ENCODE results near the gene GPN1. TPM values are rescaled to one million over a fixed set of nuclear protein-coding genes. Genes with fewer than 3 reads are reported as not detected.

GPN1 gene
- total RNA-seq, 3 donors from 2014 or later (not counting 1 experiment from before 2014, with no cell fraction given) = 31.5 to 36.1 (median 34.9) TPM

DNA sequence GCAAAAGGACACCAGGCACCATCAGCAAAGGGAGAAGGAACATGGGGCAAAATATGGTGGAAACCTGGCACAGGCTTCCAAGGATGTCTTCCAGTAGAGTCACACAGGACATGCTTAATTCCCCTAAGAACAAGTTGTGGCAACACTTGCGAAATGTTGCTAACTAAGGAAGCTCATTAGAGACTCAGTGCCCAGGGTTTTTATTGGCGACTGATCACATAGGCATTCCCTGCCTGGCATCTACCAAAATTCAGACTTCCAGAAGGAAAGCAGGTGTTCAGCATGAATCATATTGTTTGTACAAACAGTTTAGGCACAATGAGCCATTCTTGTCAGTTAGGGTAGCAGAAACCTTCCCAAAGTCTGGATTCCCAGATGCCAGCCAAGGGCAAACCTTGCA is 60.6 kb downstream of the GPN1 start:
- WGBS (ENCODE audit: insufficient coverage) = 98% methylated on average over 2 of the region's 2 CpGs
- H3K36me3 Mint-ChIP-seq = no peaks in the 10 kb centered on the region

DNA sequence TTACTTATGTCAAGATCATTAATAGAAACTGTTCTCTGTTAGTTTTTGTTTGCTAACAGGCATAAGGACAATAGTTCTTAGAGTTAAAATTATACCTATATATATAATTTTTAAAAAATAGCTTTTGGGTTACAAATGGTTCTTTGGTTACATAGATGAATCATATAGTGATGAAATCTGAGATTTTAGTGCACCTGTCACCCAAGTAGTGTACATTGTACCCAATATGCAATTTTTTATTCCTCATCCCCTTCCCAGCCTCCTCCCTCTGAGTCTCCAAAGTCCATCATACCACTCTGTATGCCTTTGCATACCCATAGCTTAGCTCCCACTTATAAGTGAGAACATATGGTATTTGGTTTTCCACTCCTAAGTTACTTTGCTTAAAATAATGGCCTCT is 61.2 kb downstream of the GPN1 start:
- intact Hi-C loops (cut with micrococcal nuclease) = no loop called here
- no peak overlapping the region for H3K27ac Mint-ChIP-seq
- no peaks in the 10 kb centered on the region for H3K9me3 ChIP-seq (ENCODE audit: control insufficient read depth, insufficient read depth, low read length)
- DNase-seq (no peak), ATAC-seq (no peak)
- H3K36me3 Mint-ChIP-seq = no peaks in the 10 kb centered on the region
- peaks cover 6 to 13% of the 10 kb centered on the region in 2 donors for H3K4me1 Mint-ChIP-seq
- H3K27me3 ChIP-seq (ENCODE audit: control insufficient read depth, insufficient read depth, low read length) = no peaks in the 10 kb centered on the region
- no peaks in the 10 kb centered on the region for H3K27me3 Mint-ChIP-seq (ENCODE audit: low read depth in 2 of 2)
- H3K4me1 ChIP-seq (ENCODE audit: control insufficient read depth, insufficient read depth, low read length) = peaks cover 16% of the 10 kb centered on the region
- no peaks in the 10 kb centered on the region for H3K9me3 Mint-ChIP-seq
- no peak overlapping the region for H3K27ac ChIP-seq (ENCODE audit: low read length)
- H3K36me3 ChIP-seq (ENCODE audit: control insufficient read depth, insufficient read depth, low read length) = peaks cover 34% of the 10 kb centered on the region
- H3K4me3 Mint-ChIP-seq = no peak overlapping the region
- H3K4me3 ChIP-seq (ENCODE audit: low read length) = no peak overlapping the region
- TF ChIP-seq, protein P1, sequence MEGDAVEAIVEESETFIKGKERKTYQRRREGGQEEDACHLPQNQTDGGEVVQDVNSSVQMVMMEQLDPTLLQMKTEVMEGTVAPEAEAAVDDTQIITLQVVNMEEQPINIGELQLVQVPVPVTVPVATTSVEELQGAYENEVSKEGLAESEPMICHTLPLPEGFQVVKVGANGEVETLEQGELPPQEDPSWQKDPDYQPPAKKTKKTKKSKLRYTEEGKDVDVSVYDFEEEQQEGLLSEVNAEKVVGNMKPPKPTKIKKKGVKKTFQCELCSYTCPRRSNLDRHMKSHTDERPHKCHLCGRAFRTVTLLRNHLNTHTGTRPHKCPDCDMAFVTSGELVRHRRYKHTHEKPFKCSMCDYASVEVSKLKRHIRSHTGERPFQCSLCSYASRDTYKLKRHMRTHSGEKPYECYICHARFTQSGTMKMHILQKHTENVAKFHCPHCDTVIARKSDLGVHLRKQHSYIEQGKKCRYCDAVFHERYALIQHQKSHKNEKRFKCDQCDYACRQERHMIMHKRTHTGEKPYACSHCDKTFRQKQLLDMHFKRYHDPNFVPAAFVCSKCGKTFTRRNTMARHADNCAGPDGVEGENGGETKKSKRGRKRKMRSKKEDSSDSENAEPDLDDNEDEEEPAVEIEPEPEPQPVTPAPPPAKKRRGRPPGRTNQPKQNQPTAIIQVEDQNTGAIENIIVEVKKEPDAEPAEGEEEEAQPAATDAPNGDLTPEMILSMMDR (IDR thresholded peaks at IDR 0.05) = no peak

More for the DNA sequence above, 60.6 kb downstream of the GPN1 start:
- H3K27ac Mint-ChIP-seq = no peak overlapping the region
- Histone ChIP-seq H3K4me1 (ENCODE audit: control insufficient read depth, insufficient read depth, low read length) (peaks cover 19% of the 10 kb centered on the region), H3K27ac (ENCODE audit: low read length) (no peak overlapping the region), H3K9me3 (ENCODE audit: control insufficient read depth, insufficient read depth, low read length) (no peaks in the 10 kb centered on the region), H3K27me3 (ENCODE audit: control insufficient read depth, insufficient read depth, low read length) (no peaks in the 10 kb centered on the region), H3K36me3 (ENCODE audit: control insufficient read depth, insufficient read depth, low read length) (peaks cover 32% of the 10 kb centered on the region), H3K4me3 (ENCODE audit: low read length) (no peak overlapping the region)
- intact Hi-C loops (cut with micrococcal nuclease) = no loop called here
- no peak for DNase-seq
- TF ChIP-seq, protein P1 (IDR thresholded peaks at IDR 0.05) = no peak
- no peak overlapping the region for H3K4me3 Mint-ChIP-seq
- H3K9me3 Mint-ChIP-seq = no peaks in the 10 kb centered on the region
- peaks cover 12 to 19% of the 10 kb centered on the region in 2 donors for H3K4me1 Mint-ChIP-seq
- no peak for ATAC-seq
- H3K27me3 Mint-ChIP-seq (ENCODE audit: low read depth in 2 of 2) = no peaks in the 10 kb centered on the region

DNA sequence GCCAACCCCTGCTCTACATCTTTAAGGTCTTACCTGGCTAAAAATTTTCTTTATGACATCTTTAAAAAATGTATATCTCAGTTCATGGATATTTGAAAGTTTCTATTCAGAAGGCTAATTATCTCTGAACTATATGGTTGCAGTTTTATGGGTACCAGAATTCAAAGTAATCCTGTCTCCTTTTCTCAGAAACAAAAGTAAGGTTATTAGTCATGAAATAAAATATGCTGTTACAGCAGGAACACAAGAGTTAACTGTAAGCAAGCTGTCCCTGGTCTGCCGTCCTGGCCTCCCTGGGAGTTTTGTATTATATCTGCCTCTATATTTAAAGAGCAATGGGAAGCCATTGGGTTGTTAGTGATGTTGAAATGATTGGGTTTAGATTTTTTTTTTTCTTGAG is 68.8 kb downstream of the GPN1 start:
- Histone ChIP-seq H3K4me3 (ENCODE audit: low read length) (no peak overlapping the region), H3K27me3 (ENCODE audit: control insufficient read depth, insufficient read depth, low read length) (no peaks in the 10 kb centered on the region), H3K27ac (ENCODE audit: low read length) (no peak overlapping the region), H3K4me1 (ENCODE audit: control insufficient read depth, insufficient read depth, low read length) (no peaks in the 10 kb centered on the region), H3K36me3 (ENCODE audit: control insufficient read depth, insufficient read depth, low read length) (peaks cover 32% of the 10 kb centered on the region), H3K9me3 (ENCODE audit: control insufficient read depth, insufficient read depth, low read length) (no peaks in the 10 kb centered on the region)
- TF ChIP-seq, protein P1 (IDR thresholded peaks at IDR 0.05) = no peak
- Mint-ChIP-seq H3K4me1 (no peaks in the 10 kb centered on the region), H3K27me3 (ENCODE audit: low read depth in 2 of 2) (no peaks in the 10 kb centered on the region), H3K9me3 (no peaks in the 10 kb centered on the region), H3K36me3 (no peaks in the 10 kb centered on the region), H3K27ac (no peak overlapping the region), H3K4me3 (no peak overlapping the region)
- intact Hi-C loops (cut with micrococcal nuclease) = no loop called here
- DNase-seq = no peak
- ATAC-seq = no peak
- 100% methylated on average over 1 of the region's 1 CpG for WGBS (ENCODE audit: insufficient coverage)

Other genes with a start within 250 kb of the GPN1 start
- gene ZNF513, start 248.3 kb upstream of the GPN1 start, total RNA-seq = 10 to 100 TPM; 24.2 to 28.1 (median 26.1) TPM
- gene PPM1G, start 219.5 kb upstream of the GPN1 start, total RNA-seq = 10 to 100 TPM; 63.9 to 73.8 (median 69.5) TPM
- 100 to 1,000 TPM; 240 to 278 (median 262) TPM for gene NRBP1, start 200.4 kb upstream of the GPN1 start, total RNA-seq
- gene KRTCAP3, start 186.7 kb upstream of the GPN1 start, total RNA-seq = 1 to 10 TPM; 4.4 to 8.4 (median 5.1) TPM
- 10 to 100 TPM; 24.8 to 35.7 (median 30.7) TPM for gene IFT172, start 139.3 kb upstream of the GPN1 start, total RNA-seq
- gene FNDC4, start 133.8 kb upstream of the GPN1 start, total RNA-seq = not detected
- gene GCKR, start 132.2 kb upstream of the GPN1 start, total RNA-seq = not detected
- 10 to 100 TPM; 26.5 to 40.9 (median 30.6) TPM for gene ZNF512, start 46.0 kb upstream of the GPN1 start, total RNA-seq
- gene CCDC121, start within 50 bp of the GPN1 start, total RNA-seq = under 1 TPM; 0.25 to 0.58 (median 0.42) TPM
- gene SUPT7L, start 34.6 kb downstream of the GPN1 start, total RNA-seq = 10 to 100 TPM; 52.2 to 53.7 (median 52.8) TPM
- 10 to 100 TPM; 22.0 to 26.0 (median 24.8) TPM for gene SLC4A1AP, start 34.8 kb downstream of the GPN1 start, total RNA-seq
- gene MRPL33, start 142.7 kb downstream of the GPN1 start, total RNA-seq = 10 to 100 TPM; 21.5 to 28.5 (median 27.3) TPM